Fibroblast of lung (primary cell): ENCODE results near the gene CMTM4.

Experiments
- EZH2 ChIP-seq: IDR thresholded peaks from 2 replicates; pipeline ENCODE4 v1.5.1; 2012; ENCODE audit warnings: low read length, control low read depth, mild to moderate bottlenecking; ENCODE audit errors: missing control alignments
- TF ChIP-seq, protein P1 (sequence below), 2 donors: IDR thresholded peaks in 1 of 2; conservative IDR thresholded peaks in 1 of 2; 1 replicate in 1 of 2; 2 replicates in 1 of 2; pipeline ENCODE4 v1.5.1; 2011 to 2012; ENCODE audit warnings: low read length in 2 of 2, control low read depth in 1 of 2, inconsistent platforms in 1 of 2, low read depth in 1 of 2, mild to moderate bottlenecking in 1 of 2

DNA sequence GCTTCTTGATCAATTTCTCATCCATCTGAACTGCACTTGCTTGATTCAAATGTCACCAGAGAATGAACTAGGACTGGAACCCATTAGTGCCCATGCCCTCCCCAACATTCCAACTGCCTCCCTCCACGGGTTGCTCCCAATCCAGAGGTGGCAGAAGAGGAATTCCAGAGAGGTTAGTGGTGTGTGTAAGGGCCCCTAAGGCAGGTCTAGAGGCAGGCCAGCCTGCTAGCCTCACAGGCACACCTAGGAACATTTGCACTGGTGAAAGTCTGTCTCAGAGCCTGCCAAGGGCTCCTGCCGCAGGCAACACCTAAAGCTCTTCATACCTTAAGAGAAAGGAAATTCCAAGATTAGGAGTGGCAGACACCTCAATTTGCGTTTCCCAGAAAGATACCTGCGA lies 21.2 kb upstream of the CMTM4 start:
- TF ChIP-seq, protein P1, sequence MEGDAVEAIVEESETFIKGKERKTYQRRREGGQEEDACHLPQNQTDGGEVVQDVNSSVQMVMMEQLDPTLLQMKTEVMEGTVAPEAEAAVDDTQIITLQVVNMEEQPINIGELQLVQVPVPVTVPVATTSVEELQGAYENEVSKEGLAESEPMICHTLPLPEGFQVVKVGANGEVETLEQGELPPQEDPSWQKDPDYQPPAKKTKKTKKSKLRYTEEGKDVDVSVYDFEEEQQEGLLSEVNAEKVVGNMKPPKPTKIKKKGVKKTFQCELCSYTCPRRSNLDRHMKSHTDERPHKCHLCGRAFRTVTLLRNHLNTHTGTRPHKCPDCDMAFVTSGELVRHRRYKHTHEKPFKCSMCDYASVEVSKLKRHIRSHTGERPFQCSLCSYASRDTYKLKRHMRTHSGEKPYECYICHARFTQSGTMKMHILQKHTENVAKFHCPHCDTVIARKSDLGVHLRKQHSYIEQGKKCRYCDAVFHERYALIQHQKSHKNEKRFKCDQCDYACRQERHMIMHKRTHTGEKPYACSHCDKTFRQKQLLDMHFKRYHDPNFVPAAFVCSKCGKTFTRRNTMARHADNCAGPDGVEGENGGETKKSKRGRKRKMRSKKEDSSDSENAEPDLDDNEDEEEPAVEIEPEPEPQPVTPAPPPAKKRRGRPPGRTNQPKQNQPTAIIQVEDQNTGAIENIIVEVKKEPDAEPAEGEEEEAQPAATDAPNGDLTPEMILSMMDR (conservative IDR thresholded peaks at IDR 0.05 in 1 of 2, IDR thresholded peaks at IDR 0.05 in 1 of 2; ENCODE audit: low read depth in 1 of 2, low read length in 2 of 2), result no peak
- TF ChIP-seq EZH2, result no peak
